T follicular helper cell (primary cell): ENCODE measurements around the gene HINFP.

ENCODE experiments used
- DNase-seq: peaks from one replicate; pipeline ENCODE4 v3.0.0-alpha.2; 2020; ENCODE audit warnings: low read depth
- total RNA-seq, 2 experiments: gene quantifications; one replicate each; lab custom pipeline; 2026; lab: John Stamatoyannopoulos, UW

HINFP gene, protein sequence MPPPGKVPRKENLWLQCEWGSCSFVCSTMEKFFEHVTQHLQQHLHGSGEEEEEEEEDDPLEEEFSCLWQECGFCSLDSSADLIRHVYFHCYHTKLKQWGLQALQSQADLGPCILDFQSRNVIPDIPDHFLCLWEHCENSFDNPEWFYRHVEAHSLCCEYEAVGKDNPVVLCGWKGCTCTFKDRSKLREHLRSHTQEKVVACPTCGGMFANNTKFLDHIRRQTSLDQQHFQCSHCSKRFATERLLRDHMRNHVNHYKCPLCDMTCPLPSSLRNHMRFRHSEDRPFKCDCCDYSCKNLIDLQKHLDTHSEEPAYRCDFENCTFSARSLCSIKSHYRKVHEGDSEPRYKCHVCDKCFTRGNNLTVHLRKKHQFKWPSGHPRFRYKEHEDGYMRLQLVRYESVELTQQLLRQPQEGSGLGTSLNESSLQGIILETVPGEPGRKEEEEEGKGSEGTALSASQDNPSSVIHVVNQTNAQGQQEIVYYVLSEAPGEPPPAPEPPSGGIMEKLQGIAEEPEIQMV
- 25.9 to 50.0 reads per million in 2 experiments for total RNA-seq

DNA sequence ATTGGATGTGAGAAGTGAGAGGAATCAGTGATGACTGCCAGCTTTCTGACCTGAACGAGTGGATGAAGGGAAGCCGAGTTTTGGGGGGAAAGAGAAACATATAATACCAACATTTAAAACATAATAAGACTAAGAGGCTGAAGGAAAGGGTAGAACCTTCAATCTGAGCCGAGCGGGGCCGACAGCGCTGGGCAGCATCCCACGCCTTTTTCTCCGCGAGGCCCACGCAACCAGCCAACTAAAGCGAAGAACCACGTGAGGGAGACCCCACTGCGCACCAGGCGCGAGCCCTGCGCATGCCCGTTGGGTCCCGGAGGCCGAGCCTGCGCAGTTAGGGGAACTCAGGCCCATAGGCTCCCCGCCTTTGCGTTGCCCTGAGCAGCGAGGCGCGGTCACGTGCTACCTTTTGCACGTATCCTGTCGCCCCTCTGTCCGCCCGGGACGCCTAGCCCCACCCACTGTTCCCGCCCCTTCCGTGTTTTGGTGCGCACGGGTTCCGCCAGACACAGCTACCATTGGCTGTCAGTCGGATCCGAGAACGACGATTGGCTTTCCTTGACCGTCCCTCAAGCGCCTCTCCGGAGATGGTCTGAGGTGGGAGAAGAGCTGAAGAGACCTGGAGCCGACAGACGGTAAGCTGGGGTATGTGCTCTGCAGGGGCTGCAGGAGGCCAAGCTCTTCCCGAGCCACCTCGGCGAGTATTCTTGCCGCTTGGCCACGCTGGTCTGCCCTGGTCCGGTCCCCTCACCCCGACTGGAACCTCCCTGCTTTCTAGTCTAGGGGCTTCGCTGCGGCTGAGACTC is at the start of gene HINFP:
TSS of gene HINFP (plus strand) at position 573 of the 803 bp plus-strand sequence. CDS start 5,365 bp downstream, outside the sequence.
- DNase-seq, result peak; percentile 100

DNA sequence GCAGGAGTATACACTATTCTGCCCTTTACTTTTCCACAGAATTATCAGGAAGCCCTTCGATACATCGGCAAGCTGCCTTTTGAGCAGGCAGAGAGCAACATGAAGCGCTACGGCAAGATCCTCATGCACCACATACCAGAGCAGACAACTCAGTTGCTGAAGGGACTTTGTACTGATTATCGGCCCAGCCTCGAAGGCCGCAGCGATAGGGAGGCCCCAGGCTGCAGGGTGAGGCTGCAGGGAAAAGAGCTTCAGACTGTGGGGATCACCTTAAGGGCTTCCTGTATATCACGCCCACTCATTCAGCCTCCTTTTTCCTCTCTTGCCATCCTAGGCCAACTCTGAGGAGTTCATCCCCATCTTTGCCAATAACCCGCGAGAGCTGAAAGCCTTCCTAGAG is 43.5 kb upstream of the HINFP start:
- DNase-seq, result no peak

DNA sequence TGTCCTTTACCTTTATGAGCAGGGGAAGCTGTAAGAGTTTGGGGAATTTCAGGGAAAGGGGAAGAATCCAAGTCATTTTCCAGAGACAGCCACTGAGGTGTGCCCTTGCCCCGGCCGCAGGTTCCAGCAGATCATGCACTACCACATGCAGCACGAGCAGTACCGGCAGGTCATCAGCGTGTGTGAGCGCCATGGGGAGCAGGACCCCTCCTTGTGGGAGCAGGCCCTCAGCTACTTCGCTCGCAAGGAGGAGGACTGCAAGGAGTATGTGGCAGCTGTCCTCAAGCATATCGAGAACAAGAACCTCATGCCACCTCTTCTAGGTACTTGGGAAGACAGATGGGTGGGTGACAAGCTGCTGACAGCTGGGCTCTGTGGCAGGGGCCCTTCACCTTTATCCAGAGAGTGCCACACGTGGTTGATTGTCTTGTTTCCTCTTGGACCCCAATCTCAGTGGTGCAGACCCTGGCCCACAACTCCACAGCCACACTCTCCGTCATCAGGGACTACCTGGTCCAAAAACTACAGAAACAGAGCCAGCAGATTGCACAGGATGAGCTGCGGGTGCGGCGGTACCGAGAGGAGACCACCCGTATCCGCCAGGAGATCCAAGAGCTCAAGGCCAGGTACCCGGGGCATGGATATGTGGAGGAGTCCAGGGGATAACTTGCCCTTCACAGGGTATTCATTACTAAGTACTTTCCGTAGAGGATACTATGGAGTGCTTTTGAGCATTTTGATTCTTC is 42.5 kb upstream of the HINFP start:
- no peak for DNase-seq

DNA sequence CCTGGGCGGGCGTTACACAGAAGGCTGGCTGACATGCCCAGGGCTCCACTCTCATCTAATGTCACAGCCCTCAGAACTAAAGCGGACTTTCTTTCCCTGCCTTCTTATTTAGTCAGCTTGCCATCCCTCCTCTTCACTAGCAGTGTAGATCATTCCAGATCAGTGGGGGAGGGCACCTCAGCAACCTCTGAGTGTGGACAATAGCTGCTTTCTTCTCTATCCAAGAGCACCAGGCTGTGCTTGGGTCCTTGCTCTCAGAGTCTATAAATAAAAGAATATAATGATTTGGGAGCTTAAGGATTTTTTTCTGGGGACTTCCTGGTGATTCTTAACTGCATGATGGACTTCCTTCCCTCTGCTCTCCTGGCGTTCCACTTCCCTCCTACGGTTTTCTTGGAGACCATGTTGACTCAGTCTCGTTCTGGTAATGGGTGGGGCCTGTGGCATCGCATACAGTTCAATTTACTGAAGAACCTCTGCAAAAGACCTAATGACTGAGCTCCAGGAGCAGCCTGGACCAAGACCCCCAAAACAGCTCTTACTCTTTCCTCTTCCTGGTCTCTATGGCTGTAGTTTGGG is 39.6 kb upstream of the HINFP start:
- DNase-seq, result no peak

DNA sequence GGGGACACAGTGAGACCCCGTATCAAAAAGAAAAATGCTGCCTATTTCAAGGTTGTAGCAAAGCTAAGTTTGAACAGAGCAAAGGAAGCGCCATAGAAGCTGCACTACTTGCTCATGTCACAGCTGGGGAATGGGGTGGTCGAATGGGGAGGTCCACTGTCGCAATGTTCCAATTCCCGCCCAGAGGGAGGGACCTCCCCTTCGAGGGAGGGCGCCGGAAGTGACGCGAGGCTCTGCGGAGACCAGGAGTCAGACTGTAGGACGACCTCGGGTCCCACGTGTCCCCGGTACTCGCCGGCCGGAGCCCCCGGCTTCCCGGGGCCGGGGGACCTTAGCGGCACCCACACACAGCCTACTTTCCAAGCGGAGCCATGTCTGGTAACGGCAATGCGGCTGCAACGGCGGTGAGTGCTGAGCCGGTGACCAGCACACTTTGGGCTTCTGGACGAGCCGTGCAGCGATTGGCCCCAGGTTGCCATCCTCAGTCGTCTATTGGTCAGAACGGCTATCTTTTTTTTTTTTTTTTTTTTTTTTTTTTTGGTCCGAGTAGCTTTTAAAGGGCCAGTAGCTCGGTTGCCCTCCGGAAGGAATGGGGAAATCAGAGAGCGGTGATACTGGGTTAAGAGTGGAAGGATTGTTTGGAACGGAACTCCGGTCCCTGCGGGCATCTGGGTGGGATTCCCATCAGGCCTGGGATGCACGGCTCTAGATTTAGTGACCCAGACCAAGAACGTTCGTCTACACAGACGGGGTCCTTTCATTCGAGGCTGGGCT is 36.5 kb upstream of the HINFP start, which contains the start of gene HMBS:
TSS of gene HMBS (plus strand) at position 219 of the 774 bp plus-strand sequence. CDS start at position 372, 153 bp downstream.
- DNase-seq, result peak; percentile 88

DNA sequence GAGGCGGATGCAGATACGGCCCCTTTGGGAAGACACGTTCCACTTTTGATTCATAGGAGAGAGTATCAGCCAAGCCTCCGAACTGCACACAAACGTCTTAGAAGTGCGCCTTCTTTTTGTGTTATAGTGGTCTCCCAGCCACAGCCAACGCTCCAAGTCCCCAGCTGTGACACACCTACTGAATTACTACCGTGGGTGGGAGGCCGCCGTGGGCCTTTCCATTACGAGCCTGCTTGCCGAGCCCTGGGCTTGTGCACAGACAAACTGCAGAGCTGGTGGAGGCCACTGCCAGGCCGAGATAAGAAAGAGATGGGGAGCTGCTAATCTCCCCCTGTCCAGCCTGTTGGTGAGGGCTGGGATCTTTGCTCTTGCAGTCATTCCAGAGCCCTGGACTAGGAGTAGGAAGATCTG is 35.9 kb upstream of the HINFP start:
- no peak for DNase-seq

DNA sequence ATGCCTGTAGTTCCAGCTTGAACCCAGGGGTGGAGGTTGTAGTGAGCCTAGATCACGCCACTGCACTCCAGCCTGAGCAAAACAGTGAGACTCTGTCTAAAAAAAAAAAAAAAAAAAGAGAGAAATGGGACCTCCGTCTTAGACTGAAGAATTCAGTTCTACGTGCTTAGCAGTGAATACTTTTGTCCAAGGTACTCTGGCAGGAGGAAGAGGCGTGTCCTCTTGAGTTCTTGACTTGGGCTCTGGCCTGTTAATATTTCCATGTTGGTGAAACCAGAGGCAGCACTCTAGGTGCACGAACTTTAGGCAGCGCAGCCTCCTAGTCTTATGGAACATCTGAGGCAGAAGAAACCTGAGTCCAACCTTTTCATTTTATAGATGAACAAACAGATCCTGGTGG is 34.3 kb upstream of the HINFP start:
- no peak for DNase-seq

DNA sequence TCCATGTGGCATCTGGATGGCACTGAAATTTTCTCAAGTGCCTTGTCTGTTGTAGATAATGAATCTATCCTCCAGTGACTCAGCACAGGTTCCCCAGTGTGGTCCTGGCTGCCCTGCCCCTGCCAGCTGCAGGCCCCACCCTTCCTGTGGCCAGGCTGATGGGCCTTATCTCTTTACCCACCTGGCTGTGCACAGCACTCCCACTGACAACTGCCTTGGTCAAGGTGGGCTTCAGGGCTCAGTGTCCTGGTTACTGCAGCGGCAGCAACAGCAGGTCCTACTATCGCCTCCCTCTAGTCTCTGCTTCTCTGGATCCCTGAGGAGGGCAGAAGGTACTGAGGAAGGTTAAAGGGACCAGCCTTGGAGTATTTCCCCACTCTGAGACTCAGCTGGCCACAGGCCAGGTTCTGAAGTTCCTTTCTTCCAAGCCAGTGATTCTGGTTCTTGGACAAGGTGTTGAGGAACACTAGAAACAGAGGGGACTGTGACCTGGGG is 33.6 kb upstream of the HINFP start:
- no peak for DNase-seq

DNA sequence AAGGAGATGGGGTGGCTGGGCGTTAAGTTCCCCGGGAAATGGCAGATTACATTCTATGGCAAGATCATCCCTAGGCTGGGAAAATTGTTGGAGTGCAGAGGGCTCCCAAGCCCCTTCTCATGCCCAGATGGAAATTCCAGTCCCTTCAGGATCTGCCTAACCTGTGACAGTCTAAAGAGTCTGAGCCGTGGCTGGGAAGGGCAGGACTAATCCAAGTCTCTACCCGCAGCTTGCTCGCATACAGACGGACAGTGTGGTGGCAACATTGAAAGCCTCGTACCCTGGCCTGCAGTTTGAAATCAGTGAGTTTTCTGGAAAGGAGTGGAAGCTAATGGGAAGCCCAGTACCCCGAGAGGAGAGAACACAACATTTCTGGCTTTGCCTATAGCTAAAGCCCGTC is 33.0 kb upstream of the HINFP start:
- DNase-seq, result no peak

DNA sequence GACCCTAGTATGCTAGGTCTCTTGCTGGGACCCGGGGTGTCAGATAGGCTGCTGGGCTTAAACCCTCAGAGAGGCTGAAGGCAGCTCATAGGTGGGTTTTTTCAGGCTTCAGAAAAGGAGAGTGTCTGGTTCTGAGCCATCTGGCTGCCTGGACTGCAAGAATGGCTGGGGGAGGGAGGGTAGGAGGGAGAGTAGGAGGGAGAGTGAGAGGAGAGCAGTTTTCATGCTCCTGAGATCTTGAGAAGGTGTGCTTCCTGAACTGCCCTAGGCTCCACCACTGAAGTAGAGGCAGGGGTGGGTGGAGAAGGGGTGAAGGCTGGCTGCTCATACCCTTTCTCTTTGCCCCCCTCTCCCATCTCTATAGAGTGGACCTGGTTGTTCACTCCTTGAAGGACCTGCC is 32.1 kb upstream of the HINFP start:
- no peak for DNase-seq

DNA sequence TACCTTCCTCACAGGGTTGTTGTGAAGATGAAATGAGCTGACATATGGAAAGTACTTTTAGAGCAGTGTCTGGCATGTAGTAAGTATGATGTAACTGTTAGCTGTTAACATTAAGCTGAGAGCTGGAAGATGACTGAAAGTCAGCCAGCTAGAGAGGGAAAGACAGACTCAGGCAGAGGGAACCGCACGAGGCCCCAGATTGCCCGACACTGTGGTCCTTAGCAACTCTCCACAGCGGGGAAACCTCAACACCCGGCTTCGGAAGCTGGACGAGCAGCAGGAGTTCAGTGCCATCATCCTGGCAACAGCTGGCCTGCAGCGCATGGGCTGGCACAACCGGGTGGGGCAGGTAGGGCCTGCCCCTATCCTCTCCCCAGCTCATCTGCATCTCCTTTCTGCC is 30.2 kb upstream of the HINFP start:
- DNase-seq, result no peak

DNA sequence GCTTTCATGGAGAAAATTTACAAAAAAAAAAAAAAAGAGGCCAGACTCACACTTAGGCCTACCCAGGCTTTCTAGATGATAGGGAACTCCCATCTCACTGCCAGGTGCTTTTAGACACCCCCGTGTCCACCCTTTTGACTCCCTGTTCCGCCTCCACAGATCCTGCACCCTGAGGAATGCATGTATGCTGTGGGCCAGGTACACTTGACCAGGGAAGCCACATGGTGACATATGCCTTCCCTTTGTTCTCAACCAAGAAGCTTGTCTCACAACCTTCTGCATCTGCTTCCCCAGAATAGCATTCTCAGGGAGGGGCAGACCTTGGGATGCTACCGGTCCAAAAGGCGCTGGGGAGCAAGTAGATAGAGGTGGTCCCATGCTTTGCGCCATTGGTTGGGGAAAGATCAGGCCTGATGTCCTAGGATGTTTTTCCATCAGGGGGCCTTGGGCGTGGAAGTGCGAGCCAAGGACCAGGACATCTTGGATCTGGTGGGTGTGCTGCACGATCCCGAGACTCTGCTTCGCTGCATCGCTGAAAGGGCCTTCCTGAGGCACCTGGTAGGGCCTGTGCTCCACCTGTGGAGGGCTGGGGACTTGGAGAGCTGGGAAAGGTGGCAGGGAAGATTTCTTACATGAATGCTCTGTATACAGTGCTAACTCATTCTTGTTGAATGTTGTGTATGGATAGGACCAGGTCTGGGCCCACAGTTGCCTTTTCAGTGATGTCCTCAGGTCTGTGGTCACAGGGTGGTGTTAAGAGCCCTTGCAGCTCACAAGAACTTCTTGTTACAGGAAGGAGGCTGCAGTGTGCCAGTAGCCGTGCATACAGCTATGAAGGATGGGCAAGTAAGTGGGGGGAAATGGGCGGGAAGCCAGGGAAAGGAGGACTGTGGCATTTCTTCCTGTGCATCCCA is 29.2 kb upstream of the HINFP start:
- DNase-seq, result no peak

DNA sequence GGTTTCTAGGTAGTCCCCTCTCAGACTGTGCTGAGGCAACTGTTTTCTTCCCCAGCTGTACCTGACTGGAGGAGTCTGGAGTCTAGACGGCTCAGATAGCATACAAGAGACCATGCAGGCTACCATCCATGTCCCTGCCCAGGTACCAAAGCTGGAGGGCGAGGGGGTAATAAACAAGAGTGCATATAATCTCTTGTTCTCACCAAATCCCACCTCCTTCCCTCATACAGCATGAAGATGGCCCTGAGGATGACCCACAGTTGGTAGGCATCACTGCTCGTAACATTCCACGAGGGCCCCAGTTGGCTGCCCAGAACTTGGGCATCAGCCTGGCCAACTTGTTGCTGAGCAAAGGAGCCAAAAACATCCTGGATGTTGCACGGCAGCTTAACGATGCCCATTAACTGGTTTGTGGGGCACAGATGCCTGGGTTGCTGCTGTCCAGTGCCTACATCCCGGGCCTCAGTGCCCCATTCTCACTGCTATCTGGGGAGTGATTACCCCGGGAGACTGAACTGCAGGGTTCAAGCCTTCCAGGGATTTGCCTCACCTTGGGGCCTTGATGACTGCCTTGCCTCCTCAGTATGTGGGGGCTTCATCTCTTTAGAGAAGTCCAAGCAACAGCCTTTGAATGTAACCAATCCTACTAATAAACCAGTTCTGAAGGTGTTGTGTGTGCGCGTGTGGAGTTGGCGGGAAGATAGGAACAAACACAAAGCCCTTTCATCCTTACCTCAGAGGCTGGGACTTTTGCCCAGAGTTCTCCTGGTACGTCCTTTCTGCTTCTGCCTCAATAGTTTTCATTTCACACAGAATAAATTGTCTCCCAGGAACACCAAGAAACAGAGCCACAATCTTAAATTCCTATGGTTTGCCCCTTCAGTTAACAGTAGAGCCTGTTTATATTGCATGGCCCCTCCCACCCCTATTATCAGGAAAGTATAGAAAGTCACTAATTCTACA is 28.2 kb upstream of the HINFP start:
- no peak for DNase-seq

DNA sequence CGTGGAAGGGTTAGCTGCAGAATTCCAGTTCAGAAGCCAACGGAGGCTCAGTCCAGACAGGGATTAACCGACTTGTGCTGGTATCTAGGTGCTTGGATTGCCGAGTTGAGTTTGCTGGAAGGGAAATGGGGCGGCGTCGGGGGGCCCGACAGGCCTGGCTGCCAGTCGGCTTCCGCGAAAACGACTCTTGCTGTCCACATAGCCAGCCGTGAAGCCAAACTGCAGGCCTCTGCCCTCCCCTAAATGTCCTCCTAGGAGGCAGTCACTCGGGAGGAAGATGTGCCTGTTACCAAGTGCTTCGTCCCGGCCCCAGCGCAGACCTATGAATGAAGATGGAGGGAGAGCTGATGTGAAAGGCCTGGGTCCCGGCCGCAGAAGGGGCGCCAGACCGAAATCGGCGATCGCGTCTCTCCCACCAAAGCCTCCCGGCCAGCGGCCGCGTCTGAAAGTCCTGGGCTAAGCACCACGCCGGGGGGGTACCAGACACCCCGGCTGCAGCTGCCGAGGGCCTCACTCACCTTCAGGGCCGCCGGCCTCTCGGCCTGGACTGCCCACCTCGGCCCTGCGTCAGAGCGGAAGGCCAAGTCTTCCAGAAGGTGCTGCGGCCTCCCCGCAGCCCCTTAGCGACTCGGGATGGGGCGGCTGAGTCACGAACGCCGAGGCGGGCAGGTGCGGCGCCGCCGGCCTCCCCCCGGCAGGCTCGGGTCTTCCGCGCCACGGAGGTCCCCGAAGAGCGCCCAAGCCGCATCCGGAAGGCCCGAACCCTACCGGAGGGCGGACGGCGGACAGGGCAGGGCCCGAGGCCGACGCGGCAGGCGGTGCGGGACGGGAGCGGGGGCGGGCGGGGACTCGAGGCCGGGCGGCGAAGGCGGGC is 27.2 kb upstream of the HINFP start:
- no peak for DNase-seq

DNA sequence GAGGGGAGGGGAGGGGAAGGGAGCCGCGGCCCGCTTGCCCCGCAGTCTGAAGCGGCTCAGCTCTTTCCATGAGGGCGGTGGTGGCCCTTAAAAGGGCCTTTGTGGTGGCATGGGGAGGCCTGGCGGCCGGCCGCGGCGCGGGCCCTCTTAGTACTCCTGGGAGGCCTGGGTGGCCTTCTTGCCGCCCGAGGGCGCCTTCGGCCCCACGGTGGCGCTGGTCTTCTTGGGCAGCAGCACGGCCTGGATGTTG is 26.6 kb upstream of the HINFP start:
- DNase-seq, result no peak

DNA sequence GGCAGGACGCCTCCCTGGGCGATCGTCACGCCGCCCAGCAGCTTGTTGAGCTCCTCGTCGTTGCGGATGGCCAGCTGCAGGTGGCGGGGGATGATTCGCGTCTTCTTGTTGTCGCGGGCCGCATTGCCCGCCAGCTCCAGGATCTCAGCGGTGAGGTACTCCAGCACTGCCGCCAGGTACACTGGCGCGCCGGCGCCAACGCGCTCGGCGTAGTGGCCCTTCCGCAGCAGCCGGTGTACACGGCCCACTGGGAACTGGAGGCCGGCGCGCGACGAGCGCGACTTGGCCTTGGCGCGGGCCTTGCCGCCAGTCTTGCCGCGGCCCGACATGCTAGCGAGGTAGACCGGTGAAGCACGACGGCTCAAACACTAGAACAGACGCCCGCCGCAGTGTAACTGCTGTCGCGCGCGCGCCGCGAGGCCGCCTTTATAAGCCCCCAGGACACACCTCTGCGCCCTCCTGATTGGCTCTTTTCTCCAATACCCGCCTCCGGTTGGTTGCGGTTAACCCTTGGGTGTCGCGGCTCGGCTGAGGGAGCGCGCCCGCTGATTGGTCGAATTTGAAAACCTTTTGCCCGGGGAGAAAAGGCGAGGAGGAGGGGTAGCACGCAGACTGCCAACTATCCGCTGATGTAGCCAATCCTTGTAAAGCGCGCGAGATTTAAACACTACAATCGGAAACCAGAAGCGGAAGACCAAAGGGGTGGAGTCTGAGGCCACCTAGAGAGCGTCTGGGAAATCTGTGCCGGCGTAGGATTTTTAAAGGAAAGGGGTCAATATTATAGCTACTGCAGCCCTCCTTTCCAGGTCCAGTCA is 26.1 kb upstream of the HINFP start:
- DNase-seq, result peak; percentile 99

DNA sequence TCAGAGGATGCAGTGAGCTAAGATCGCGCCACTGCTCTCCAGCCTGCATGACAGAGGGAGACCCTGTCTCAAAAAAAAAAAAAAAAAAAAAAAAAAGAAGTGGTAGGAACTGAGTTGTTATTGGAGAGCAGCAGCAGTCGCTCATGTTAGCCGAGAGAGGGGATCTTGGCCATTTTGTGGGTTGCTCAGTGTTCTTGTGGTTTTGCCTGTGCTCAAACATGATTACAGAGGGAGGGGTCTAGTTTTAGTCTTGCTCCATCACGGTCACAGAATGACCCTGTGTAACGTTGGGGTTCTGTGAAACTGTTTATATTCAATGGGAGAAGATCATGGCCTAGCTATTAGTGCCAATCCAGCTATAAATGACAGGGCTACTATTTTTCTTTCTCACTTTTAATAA is 21.7 kb upstream of the HINFP start:
- DNase-seq, result no peak
